Stomach (tissue), 9 donors: ENCODE measurements around the gene SIGLEC12. TPM values are rescaled to one million over a fixed set of nuclear protein-coding genes. Genes with fewer than 3 reads are reported as not detected.

Experiments used
- DNase-seq, 2 donors: peaks; one replicate each; pipeline versions ENCODE4 v3.0.0 to v3.0.0-alpha.2; 2013 to 2019
- H3K27ac ChIP-seq, 5 donors: fragments of 200-600 bp in 4 of 5; sonication (generic) in 4 of 5; one replicate each; pipeline ENCODE4 v1.5.1; 2013 to 2019; ENCODE audit warnings: mild to moderate bottlenecking in 1 of 5, moderate library complexity in 1 of 5
- H3K27me3 ChIP-seq, 3 donors: fragments of 200-600 bp; sonication (generic); one replicate each; pipeline ENCODE4 v1.5.1; 2017 to 2019; ENCODE audit warnings: mixed run types in 1 of 3
- H3K36me3 ChIP-seq, 4 donors: fragments of 200-600 bp; sonication (generic); 1 replicate in 3 of 4; 2 replicates in 1 of 4; pipeline ENCODE4 v1.5.1; 2016 to 2019
- H3K4me1 ChIP-seq, 4 donors: fragments of 200-600 bp; sonication (generic); one replicate each; pipeline ENCODE4 v1.5.1; 2016 to 2019
- H3K4me3 ChIP-seq, 4 donors: fragments of 200-600 bp; sonication (generic) in 3 of 4; one replicate each; pipeline ENCODE4 v1.5.1; 2016 to 2019; ENCODE audit warnings: mild to moderate bottlenecking in 1 of 4
- H3K9me3 ChIP-seq, 4 donors: fragments of 200-600 bp; sonication (generic); one replicate each; pipeline ENCODE4 v1.5.1; 2016 to 2019
- EP300 ChIP-seq: sonication (generic); formaldehyde crosslinking; IDR thresholded peaks from one replicate; pipeline ENCODE4 v1.6.1; 2017; ENCODE audit warnings: antibody characterized with exemption
- POLR2A ChIP-seq, 4 donors: fragments of 450-650 bp; IDR thresholded peaks; one replicate each; pipeline ENCODE4 v1.6.1; 2016; ENCODE audit warnings: antibody characterized with exemption in 4 of 4, control low read depth in 2 of 4, mild to moderate bottlenecking in 1 of 4, moderate library complexity in 1 of 4
- POLR2AphosphoS5 ChIP-seq, 3 donors: sonication (generic); formaldehyde crosslinking; IDR thresholded peaks; one replicate each; pipeline ENCODE4 v1.6.1; 2016; ENCODE audit warnings: antibody characterized with exemption in 3 of 3
- WGBS, 5 donors: extraction: QIAGEN DNeasy Blood & Tissue Kit in 3 of 5; methylation state at CpG; one replicate each; pipeline versions ENCODE4 v1.1.5 to v1.1.7; 2013 to 2018; 5-methylcytosine and 5-hydroxymethylcytosine counted together
- intact Hi-C: fragments of 100-400 bp; cut with DNase I; formaldehyde crosslinking; loops from one replicate; pipeline ENCODE4 v1.15.1; 2023; ENCODE audit warnings: low total_unique reads
- polyA plus RNA-seq, 3 donors: library from polyadenylated mRNA; stranded (reverse); fragments of 200-250 nt; gene quantifications; one replicate each; pipeline ENCODE4 v1.2.3, GENCODE V29; 2013
- total RNA-seq, 5 donors: library from RNA; depleted of rRNA; stranded (reverse); fragments of >200 nt; gene quantifications; one replicate each; pipeline versions ENCODE4 v1.1.0 to v1.2.3, GENCODE V29; 2014 to 2016
- TF ChIP-seq, protein P1 (sequence below), 7 experiments: fragments of 450-650 bp in 4 of 7; fragments of 200-600 bp in 3 of 7; sonication (generic) in 3 of 7; IDR thresholded peaks; one replicate each; pipeline ENCODE4 v1.5.1; 2016 to 2019; ENCODE audit warnings: antibody characterized with exemption in 7 of 7, control low read depth in 2 of 7, mild to moderate bottlenecking in 1 of 7
- donor health status: healthy with polysubstance abuse.
- donor health status: Bipolar disorder and iron deficiency.
- donor health status: healthy.

Gene SIGLEC12
- total and polyA plus RNA-seq, 8 donors = 0.10 to 1.2 (median 0.37) TPM; not detected in 5

GRCh38 chr19:51509823-51510660, 8.4 kb upstream of the SIGLEC12 start:
- Histone ChIP-seq H3K27me3 (peaks cover 0 to 37% (median 0%) of the 10 kb centered on the region in 3 donors), H3K4me3 (no peak overlapping the region), H3K4me1 (no peaks in the 10 kb centered on the region), H3K9me3 (no peaks in the 10 kb centered on the region), H3K36me3 (no peaks in the 10 kb centered on the region), H3K27ac (no peak overlapping the region)
- intact Hi-C loops = no loop called here
- no peak for TF ChIP-seq POLR2A (IDR thresholded peaks at IDR 0.05)
- no peak for TF ChIP-seq EP300
- TF ChIP-seq, protein P1, sequence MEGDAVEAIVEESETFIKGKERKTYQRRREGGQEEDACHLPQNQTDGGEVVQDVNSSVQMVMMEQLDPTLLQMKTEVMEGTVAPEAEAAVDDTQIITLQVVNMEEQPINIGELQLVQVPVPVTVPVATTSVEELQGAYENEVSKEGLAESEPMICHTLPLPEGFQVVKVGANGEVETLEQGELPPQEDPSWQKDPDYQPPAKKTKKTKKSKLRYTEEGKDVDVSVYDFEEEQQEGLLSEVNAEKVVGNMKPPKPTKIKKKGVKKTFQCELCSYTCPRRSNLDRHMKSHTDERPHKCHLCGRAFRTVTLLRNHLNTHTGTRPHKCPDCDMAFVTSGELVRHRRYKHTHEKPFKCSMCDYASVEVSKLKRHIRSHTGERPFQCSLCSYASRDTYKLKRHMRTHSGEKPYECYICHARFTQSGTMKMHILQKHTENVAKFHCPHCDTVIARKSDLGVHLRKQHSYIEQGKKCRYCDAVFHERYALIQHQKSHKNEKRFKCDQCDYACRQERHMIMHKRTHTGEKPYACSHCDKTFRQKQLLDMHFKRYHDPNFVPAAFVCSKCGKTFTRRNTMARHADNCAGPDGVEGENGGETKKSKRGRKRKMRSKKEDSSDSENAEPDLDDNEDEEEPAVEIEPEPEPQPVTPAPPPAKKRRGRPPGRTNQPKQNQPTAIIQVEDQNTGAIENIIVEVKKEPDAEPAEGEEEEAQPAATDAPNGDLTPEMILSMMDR (IDR thresholded peaks at IDR 0.05) = no peak
- TF ChIP-seq POLR2AphosphoS5 (IDR thresholded peaks at IDR 0.05) = no peak
- DNase-seq = no peak
- WGBS, 5 donors = 46 to 56% (median 51%) methylated on average over 7 of the region's 7 CpGs

DNA sequence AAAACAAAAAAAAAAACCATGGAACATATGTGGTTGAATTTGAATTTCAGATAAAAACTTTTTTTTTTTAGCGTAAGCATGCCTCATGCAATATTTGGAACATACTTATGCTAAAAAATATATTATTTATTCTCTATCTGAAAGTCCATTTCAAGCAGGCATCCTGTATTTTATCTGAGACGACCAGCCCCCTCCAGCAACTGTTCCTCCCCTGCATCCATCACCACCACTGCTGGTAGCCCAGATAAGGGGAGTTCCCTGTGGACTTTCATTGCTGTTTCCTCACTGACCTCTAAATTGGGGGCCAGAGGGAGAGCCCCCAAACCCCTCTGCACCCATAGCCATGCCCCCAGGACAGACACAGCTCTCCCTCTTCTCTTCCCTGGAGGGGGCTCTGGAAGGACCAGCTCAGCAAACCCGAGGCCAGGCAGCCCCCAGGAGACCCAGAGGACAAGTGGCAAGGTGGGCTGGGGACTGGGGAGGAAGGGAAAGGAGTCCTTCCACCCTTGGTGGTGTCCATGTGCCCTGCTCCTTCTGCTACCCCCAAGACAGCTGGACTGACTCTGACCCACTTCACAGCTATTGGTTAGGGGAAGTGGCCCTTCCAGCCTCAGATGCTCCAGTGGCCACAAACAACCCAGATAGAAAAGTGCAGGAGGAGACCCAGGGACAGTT, 6.6 kb upstream of the SIGLEC12 start:
- Histone ChIP-seq H3K4me3 (no peak overlapping the region), H3K27me3 (peaks cover 0 to 37% (median 0%) of the 10 kb centered on the region in 3 donors), H3K27ac (no peak overlapping the region), H3K4me1 (no peaks in the 10 kb centered on the region), H3K36me3 (no peaks in the 10 kb centered on the region), H3K9me3 (peaks cover 0 to 12% (median 3%) of the 10 kb centered on the region in 4 donors)
- intact Hi-C loops = no loop called here
- DNase-seq = no peak
- 42 to 54% (median 46%) methylated on average over 3 of the region's 3 CpGs for WGBS, 5 donors
- TF ChIP-seq POLR2A (IDR thresholded peaks at IDR 0.05) (no peak), EP300 (no peak), POLR2AphosphoS5 (IDR thresholded peaks at IDR 0.05) (no peak)
- TF ChIP-seq, protein P1 (IDR thresholded peaks at IDR 0.05) = no peak

DNA sequence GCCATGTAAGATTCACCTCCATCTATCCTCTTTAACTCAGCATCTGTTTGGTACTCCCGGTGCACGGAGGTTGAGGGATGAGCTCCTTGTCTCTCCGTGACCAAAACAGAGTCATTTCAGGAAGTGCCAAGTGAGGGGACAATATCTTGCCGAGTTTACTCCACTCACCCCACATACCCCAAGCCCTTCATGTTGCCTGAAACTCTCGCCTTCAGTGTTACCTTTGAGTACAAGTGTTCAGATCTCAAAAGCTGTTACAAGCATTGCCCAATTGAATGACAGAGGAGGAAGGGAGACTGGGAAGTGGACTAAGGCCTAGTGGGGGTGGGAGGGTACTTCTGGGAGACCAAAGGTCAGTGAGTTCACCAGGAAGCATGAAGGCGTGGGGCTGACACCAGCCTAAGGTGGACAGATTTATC, 6.0 kb upstream of the SIGLEC12 start:
- H3K27me3 ChIP-seq = peaks cover 0 to 33% (median 0%) of the 10 kb centered on the region in 3 donors
- no peak overlapping the region for H3K27ac ChIP-seq
- WGBS, 5 donors = 46 to 67% (median 60%) methylated on average over 6 of the region's 6 CpGs
- H3K4me3 ChIP-seq = no peak overlapping the region
- H3K36me3 ChIP-seq = no peaks in the 10 kb centered on the region
- DNase-seq = no peak
- intact Hi-C loops = no loop called here
- no peak for TF ChIP-seq EP300
- TF ChIP-seq POLR2AphosphoS5 (IDR thresholded peaks at IDR 0.05) = no peak
- TF ChIP-seq POLR2A (IDR thresholded peaks at IDR 0.05) = no peak
- TF ChIP-seq, protein P1 (IDR thresholded peaks at IDR 0.05) = no peak
- no peaks in the 10 kb centered on the region for H3K4me1 ChIP-seq
- peaks cover 0 to 12% (median 3%) of the 10 kb centered on the region in 4 donors for H3K9me3 ChIP-seq

- intact Hi-C loops = no loop called here
- H3K9me3 ChIP-seq = peaks cover 0 to 12% (median 3%) of the 10 kb centered on the region in 4 donors
- no peak overlapping the region for H3K4me3 ChIP-seq
- no peaks in the 10 kb centered on the region for H3K36me3 ChIP-seq
- H3K27me3 ChIP-seq = peaks cover 0 to 31% (median 0%) of the 10 kb centered on the region in 3 donors
- 43 to 59% (median 50%) methylated on average over 3 of the region's 3 CpGs for WGBS, 5 donors
- H3K4me1 ChIP-seq = no peaks in the 10 kb centered on the region
- DNase-seq = no peak
- TF ChIP-seq, protein P1 (IDR thresholded peaks at IDR 0.05) = no peak
- TF ChIP-seq POLR2A (IDR thresholded peaks at IDR 0.05) = no peak
- TF ChIP-seq POLR2AphosphoS5 (IDR thresholded peaks at IDR 0.05) = no peak
- no peak for TF ChIP-seq EP300
- H3K27ac ChIP-seq = no peak overlapping the region
These were observed 5.6 kb upstream of the SIGLEC12 start for GRCh38 chr19:51507192-51507591.
